ENCODE results near the gene MAGEA9B. TPM values are rescaled to one million over a fixed set of nuclear protein-coding genes. Genes with fewer than 3 reads are reported as not detected.
"Not testable (repeated sequence)": the region's sequence is repeated elsewhere in the genome, so short reads cannot be mapped to it uniquely, and the experiment has no call there.

The MAGEA9B gene
- total RNA-seq, 1 experiment from 2014 or later: not detected

DNA sequence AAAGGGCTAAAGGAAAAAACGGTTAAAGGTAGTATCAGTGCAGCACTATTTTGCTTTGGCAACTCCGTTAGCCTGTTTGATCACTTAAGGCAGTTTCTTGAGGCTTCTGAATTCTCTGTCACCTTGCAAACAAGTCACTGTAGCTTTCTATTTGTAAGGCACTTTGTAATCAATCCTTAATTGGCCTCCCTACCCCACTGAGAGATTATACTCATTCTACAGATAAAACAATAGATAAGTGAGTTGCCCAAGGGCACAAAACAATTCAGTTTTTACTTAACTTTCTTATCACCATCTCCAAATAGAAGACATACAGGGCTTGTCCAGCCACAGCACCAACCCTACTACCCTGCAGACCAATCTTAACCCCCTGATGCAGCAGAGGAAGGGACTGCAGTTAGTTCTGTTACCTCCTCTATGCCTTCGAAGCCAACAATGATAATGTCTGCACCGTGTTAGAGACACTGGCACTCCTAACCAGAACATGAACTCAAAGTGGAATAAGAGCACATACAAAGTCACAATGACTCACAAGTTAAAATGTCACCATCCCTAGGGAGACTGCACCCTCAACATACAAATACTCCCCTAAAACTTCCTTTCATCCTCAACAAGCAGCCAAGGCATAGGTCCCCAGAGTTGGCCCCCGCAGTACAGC, 42.6 kb upstream of the MAGEA9B start:
- intact Hi-C loops (cut with micrococcal nuclease; ENCODE audit: unreplicated experiment): no loop called here
- Mint-ChIP-seq H3K36me3 (ENCODE audit: insufficient read depth, unreplicated experiment) (peaks cover 24% of the 10 kb centered on the region), H3K4me3 (ENCODE audit: low read depth, unreplicated experiment) (peak overlapping the region; percentile 98), H3K27ac (ENCODE audit: unreplicated experiment) (peak overlapping the region; percentile 94), H3K9me3 (ENCODE audit: low read depth, unreplicated experiment) (no peaks in the 10 kb centered on the region), H3K27me3 (ENCODE audit: unreplicated experiment) (peaks cover 9% of the 10 kb centered on the region), H3K4me1 (ENCODE audit: low read depth, unreplicated experiment) (peaks cover 32% of the 10 kb centered on the region)
- CTCF ChIA-PET: no interaction called here
- no peak for DNase-seq
- no TSS peak for BruUV-seq (replicated peaks)
- TF ChIP-seq, protein P1, sequence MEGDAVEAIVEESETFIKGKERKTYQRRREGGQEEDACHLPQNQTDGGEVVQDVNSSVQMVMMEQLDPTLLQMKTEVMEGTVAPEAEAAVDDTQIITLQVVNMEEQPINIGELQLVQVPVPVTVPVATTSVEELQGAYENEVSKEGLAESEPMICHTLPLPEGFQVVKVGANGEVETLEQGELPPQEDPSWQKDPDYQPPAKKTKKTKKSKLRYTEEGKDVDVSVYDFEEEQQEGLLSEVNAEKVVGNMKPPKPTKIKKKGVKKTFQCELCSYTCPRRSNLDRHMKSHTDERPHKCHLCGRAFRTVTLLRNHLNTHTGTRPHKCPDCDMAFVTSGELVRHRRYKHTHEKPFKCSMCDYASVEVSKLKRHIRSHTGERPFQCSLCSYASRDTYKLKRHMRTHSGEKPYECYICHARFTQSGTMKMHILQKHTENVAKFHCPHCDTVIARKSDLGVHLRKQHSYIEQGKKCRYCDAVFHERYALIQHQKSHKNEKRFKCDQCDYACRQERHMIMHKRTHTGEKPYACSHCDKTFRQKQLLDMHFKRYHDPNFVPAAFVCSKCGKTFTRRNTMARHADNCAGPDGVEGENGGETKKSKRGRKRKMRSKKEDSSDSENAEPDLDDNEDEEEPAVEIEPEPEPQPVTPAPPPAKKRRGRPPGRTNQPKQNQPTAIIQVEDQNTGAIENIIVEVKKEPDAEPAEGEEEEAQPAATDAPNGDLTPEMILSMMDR (IDR thresholded peaks at IDR 0.05; ENCODE audit: unreplicated experiment): no peak

DNA sequence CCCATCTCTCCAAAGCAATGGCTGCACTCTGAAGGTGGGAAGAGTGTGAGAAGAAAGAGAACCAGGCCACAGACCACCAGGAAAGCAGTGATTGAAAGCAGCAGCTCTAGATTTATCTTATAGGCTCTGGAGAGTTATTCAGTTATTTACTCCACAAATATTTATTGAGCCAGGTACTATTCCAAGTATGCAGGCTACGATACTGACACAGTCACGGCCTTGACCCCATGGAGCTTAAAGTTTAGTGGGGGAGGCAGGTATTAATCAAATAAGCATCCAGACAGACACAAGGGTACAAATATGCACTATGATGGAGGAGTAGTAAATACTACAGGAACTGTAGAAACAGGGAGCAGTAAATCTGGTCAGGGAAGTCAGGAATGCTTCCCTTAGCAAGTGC, 41.5 kb upstream of the MAGEA9B start:
- no peak for DNase-seq
- no peak overlapping the region for H3K4me3 Mint-ChIP-seq (ENCODE audit: low read depth, unreplicated experiment)
- intact Hi-C loops (cut with micrococcal nuclease; ENCODE audit: unreplicated experiment): no loop called here
- TF ChIP-seq, protein P1 (IDR thresholded peaks at IDR 0.05; ENCODE audit: unreplicated experiment): no peak
- H3K36me3 Mint-ChIP-seq (ENCODE audit: insufficient read depth, unreplicated experiment): peaks cover 24% of the 10 kb centered on the region
- peak overlapping the region; percentile 27 for H3K27ac Mint-ChIP-seq (ENCODE audit: unreplicated experiment)
- no peaks in the 10 kb centered on the region for H3K9me3 Mint-ChIP-seq (ENCODE audit: low read depth, unreplicated experiment)
- BruUV-seq (replicated peaks): no TSS peak
- CTCF ChIA-PET: no interaction called here
- H3K4me1 Mint-ChIP-seq (ENCODE audit: low read depth, unreplicated experiment): peaks cover 32% of the 10 kb centered on the region
- H3K27me3 Mint-ChIP-seq (ENCODE audit: unreplicated experiment): no peaks in the 10 kb centered on the region

DNA sequence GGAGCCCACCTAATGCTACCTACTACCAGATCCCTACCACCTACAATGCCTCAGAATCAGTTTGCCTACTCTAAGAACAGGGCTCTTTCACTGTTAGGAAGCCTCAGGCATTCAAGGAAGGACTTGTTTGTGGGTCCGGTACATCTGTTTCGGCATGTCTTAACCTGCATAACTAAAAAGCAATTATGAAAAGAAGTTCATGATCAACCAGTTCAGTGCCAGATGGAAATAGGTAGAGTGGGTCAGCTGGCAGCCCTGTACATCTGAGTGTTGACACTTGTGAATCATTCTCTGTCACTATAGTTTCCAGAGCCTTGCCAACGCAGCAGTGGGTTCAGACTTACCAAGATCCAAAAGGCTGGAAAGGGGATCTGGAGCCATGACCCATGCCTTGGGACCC, 41.0 kb upstream of the MAGEA9B start:
- intact Hi-C loops (cut with micrococcal nuclease; ENCODE audit: unreplicated experiment): no loop called here
- peaks cover 24% of the 10 kb centered on the region for H3K36me3 Mint-ChIP-seq (ENCODE audit: insufficient read depth, unreplicated experiment)
- peaks cover 32% of the 10 kb centered on the region for H3K4me1 Mint-ChIP-seq (ENCODE audit: low read depth, unreplicated experiment)
- TF ChIP-seq, protein P1 (IDR thresholded peaks at IDR 0.05; ENCODE audit: unreplicated experiment): no peak
- H3K4me3 Mint-ChIP-seq (ENCODE audit: low read depth, unreplicated experiment): no peak overlapping the region
- H3K9me3 Mint-ChIP-seq (ENCODE audit: low read depth, unreplicated experiment): no peaks in the 10 kb centered on the region
- no TSS peak for BruUV-seq (replicated peaks)
- H3K27ac Mint-ChIP-seq (ENCODE audit: unreplicated experiment): no peak overlapping the region
- DNase-seq: no peak
- no peaks in the 10 kb centered on the region for H3K27me3 Mint-ChIP-seq (ENCODE audit: unreplicated experiment)
- CTCF ChIA-PET: no interaction called here

DNA sequence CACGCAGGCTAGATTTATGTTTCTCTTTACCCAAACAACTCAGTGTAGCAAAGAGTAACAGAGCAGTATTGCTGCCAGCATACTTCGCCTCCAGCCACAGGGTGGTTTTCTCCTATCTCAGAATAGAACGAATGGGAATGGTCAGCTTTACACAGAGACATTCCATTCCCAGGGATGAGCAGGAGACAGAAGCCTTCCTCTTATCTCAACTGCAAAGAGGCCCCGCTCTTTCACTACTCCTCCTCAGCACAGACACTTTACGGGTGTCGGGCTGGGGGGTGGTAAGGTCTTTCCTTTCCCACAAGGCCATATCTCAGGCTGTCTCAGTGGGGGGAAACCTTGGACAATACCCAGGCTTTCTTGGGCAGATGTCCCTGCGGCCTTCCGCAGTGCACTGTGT, 39.6 kb upstream of the MAGEA9B start:
- H3K27me3 Mint-ChIP-seq (ENCODE audit: unreplicated experiment); intact Hi-C loops (cut with micrococcal nuclease; ENCODE audit: unreplicated experiment); CTCF ChIA-PET; H3K27ac Mint-ChIP-seq (ENCODE audit: unreplicated experiment); H3K9me3 Mint-ChIP-seq (ENCODE audit: low read depth, unreplicated experiment); BruUV-seq (replicated peaks); DNase-seq; H3K4me3 Mint-ChIP-seq (ENCODE audit: low read depth, unreplicated experiment): not testable (repeated sequence)
- peaks cover 32% of the 10 kb centered on the region for H3K4me1 Mint-ChIP-seq (ENCODE audit: low read depth, unreplicated experiment)
- H3K36me3 Mint-ChIP-seq (ENCODE audit: insufficient read depth, unreplicated experiment): peaks cover 18% of the 10 kb centered on the region

DNA sequence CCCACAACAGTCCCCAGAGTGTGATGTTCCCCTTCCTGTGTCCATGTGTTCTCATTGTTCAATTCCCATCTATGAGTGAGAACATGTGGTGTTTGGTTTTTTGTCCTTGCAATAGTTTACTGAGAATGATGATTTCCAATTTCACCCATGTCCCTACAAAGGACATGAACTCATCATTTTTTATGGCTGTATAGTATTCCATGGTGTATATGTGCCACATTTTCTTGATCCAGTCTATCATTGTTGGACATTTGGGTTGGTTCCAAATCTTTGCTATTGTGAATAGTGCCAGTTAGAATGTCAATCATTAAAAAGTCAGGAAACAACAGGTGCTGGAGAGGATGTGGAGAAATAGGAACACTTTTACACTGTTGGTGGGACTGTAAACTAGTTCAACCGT, 32.4 kb upstream of the MAGEA9B start:
- BruUV-seq (replicated peaks); H3K9me3 Mint-ChIP-seq (ENCODE audit: low read depth, unreplicated experiment); CTCF ChIA-PET; H3K36me3 Mint-ChIP-seq (ENCODE audit: insufficient read depth, unreplicated experiment); H3K27ac Mint-ChIP-seq (ENCODE audit: unreplicated experiment); intact Hi-C loops (cut with micrococcal nuclease; ENCODE audit: unreplicated experiment); H3K4me1 Mint-ChIP-seq (ENCODE audit: low read depth, unreplicated experiment); H3K4me3 Mint-ChIP-seq (ENCODE audit: low read depth, unreplicated experiment); H3K27me3 Mint-ChIP-seq (ENCODE audit: unreplicated experiment); DNase-seq: not testable (repeated sequence)

Measured in Calu3 (cell line).